HCEC 1CT (cell line): ENCODE data around the gene MYRF.

Experiments
- DNase-seq: peaks from one replicate; pipeline ENCODE4 v3.0.0-alpha.2; 2017

Gene MYRF

GRCh38 chr11:61799665-61800284 lies 47.3 kb downstream of the MYRF start:
- DNase-seq: no peak

DNA sequence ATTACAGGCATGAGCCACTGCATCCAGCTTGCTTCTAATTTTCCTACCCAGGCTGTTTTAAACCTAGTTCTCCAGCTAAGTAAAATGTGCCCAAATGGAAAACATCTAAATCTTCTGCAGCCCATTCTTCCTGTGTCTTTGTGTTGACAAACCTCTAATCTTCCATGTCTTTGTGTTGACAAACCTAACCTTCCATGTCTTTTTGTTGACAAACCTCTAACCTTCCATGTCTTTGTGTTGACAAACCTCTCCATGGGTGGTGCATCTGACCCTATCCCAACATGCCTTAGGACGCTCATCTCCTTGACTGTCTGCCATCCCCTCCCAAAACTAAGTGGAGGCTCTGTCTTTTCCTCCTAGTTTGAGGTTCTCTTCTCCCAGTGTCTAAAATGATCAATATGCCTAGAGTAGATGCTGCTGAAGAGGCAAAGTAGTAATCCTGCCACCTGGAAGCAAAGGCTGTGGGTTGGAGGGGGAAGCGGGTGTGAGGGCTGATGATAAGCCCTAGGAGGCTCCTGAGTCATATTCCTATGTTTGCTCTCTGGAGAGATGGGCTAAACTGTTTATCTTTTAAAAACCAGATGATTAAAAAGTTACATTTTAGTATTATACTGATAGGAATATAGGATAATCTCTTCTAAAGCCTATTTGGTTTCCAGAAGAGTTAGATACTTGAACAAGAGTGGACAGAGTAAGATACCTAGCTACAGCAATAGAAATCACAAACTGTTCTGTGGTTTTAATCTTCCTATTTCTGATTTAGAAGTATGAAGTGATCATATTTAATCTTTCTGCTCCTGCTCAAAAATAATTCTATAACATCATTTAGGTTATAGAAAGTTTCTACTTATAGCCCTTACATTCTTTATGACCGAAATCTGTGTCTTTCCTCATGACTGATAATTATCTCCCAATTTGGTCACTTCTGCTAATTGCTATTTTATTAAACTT lies 48.2 kb downstream of the MYRF start:
- DNase-seq: peak; percentile 18

DNA sequence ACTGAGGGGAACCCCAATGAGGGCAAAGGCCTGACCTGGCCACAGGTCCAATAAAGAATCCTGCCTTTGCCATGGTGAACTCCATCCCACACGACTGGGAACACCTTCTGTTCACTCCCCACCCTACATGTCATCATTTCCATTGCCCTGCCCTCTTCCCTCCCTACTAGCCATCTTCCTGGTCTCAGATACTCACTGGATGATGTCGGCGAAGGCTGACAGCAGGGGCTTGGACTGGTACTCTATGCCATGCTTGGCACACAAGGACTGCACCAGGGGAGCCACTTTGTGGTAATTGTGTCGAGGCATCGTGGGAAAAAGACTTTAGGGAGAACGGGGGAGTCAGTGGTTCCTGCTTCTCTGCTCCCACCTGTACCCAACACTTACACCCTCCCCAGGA lies 50.2 kb downstream of the MYRF start:
- no peak for DNase-seq

DNA sequence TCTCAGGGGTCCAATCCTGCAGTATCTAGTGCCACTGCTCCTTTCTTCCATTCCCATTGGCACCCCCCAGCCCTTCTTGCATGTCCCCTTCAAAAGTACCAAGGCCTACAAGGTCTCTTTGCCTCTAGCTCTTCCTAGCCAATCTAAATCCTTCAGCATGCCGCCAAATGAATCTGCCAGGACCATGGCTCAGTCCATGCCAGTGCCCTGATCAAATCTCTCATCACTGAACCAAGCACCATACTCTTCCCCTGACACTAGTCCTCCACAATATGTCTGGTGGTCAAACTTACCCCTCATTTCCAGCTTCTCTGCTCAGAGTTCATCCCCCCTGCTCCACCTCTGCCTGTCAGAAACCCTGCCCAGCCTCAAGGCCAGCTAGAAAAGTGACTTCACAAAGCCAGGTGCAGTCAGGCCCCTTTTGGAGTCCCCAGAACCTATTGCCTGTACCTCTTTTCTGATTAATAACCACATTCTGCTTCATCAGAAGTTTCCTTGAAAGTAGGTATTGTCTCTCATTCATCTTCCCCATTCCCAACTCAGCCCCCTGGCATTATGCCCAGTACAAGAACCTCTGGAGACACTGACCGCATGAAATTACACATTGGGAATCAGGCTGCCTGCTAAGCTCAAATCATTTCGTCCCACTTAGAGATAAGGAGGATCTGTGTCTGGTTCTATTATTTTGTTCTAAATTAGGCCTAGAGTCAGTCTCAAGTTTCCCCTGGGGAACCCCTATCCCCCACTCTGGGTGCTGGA lies 51.6 kb downstream of the MYRF start:
- DNase-seq: no peak

GRCh38 chr11:61805146-61805545 lies 52.7 kb downstream of the MYRF start:
- no peak for DNase-seq

DNA sequence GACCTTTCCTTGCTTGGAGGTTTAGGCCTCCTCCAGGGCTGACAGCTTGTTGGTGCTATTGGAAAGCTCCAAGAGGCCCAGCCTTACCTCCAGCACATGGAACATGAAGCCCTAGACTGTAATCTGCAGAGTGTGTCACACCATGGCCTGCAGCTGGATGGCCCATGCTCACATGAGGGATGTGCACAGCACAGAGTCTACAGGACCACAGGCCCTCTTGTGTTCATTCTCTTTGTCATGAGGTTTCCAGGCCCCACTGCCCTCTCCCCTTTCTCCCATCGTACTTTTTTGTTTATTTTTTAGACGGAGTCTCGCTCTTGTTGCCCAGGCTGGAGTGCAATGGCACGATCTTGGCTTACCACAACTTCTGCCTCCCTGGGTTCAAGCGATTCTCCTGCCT lies 54.3 kb downstream of the MYRF start:
- no peak for DNase-seq

- DNase-seq: no peak
Measured at GRCh38 chr11:61810671-61811175, 58.3 kb downstream of the MYRF start.

- DNase-seq: no peak
Measured at GRCh38 chr11:61811831-61812230, 59.4 kb downstream of the MYRF start.

- no peak for DNase-seq
Measured at GRCh38 chr11:61812736-61813411, 60.4 kb downstream of the MYRF start.

DNA sequence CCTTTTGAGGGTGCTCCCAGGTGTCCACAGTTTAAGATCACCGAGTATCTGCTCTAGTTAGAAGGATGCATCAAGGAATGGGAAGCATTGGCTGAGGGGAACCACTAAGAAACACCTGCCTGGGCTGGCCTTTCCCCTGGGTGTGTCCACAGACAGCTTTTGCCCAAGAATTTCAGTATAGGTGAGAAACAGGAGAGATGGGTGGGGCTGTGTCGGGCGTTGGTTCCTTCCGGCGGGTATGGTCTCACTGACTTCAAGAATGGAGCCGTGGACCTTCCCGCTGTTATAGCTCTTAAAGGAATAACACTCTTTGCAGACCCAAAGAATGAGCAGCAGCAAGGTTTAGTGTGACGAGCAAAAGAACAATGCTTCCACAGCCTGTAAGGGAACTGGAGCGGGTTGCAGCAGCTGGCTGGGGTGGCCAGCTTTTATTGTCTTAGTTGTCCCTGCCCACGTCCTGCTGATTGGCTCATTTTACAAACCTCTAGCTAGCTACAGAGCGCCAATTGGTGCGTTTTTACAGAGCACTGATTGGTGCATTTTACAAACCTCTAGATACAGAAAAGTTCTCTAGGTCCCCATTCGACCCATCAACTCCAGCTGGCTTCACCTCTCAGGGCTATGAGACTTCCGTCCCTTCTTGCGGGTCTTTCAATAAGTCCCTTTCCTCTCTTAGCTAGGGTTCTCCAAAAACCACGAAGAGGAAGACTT lies 62.0 kb downstream of the MYRF start:
- DNase-seq: no peak

DNA sequence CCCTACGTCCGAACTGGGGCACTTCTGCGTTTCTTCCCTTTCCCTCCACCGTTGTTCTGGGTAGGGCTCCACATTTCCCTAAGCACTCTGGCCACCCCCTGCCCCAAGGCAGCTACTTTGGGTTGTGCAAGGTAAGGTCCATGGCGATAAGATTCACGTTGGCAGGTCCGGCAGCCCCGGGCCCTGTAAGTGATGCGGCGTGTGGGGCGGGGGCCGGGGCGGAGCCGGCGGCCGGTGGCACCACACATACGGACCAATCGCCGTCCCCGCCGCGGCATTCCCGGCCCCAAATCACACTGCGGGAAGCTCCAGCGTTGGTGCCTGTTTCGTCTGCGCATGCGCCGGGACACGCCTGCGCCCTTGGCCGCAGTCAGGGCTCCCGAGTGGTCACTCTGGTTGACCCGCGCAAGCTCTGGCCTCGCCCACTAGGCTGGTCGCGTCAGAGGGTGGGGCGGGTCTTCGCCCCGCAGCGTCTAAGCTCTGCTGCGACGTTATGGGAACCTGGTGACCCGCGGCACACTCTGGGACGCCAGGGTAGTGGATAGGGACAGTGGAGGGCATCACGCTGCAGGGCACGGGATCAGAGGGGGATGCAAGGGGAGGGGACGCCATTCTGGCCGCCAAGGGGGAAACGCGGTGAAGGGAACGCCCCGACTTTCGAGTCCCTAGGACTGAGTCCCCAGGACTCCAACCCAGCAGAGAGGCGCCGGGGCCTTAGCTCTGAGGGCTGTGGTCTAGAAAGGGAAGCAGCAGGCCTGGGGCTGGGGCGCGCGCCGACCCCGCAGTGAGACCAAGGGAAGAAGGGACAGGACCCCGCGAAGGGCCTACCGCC lies 62.7 kb downstream of the MYRF start:
- DNase-seq: peak; percentile 98

DNA sequence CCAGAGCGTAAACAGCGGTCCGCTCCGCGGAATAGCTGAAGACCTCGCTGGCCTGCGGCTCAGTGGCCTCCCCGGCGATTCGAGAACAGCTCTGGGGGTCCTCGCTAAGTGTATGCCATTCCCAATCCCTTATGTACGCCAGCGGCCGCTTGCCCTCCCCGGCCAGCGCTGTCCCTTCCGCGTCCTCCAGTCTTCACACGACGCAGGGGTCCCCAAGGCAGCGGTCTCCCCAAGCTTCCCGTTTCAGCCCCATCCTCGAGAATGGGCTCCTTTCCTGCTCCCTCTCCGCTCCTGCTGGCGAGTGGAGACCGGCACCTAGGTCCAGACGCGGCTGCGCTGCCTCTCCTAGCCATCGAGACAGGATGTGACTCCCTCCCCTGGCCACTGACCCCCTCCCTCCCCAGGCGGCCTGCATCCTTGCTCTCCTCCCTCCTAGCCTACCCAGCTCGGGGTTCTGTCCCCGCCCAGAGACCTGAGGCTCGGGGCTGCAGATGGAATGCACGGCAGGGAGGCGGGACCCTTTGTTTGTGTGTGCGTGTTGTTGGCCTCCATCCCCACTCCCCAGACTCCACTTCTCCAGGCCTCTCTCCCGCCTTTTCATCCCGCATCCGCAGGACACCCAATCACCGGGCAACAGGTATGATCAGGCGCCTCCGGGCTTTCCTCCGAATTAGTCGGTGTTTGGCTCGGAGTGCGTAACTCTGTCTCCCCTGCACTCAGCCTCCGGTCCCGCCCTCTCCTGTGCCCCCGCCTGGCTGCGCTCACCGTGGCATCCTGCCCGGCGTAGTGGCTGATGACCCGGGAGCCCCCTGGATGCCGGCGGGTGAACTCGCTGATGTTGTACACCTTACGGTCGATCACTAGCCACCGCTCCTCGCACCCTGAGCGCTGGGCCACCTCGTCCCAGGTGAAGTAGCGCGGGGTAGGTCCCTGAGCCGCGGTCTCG lies 63.6 kb downstream of the MYRF start:
- peak; percentile 71 for DNase-seq

GRCh38 chr11:61816736-61817455 lies 64.5 kb downstream of the MYRF start, which contains the start of gene FADS1:
FADS1 (minus strand) TSS chr11:61817003; CDS start chr11:61816929, 74 bp downstream.
- peak; percentile 97 for DNase-seq

GRCh38 chr11:61817471-61818202 lies 65.2 kb downstream of the MYRF start:
- no peak for DNase-seq

- DNase-seq: peak; percentile 85
Measured at GRCh38 chr11:61820174-61820573, 67.7 kb downstream of the MYRF start.

- peak; percentile 10 for DNase-seq
Measured at GRCh38 chr11:61826930-61827570, 74.6 kb downstream of the MYRF start.

GRCh38 chr11:61827571-61828378 lies 75.3 kb downstream of the MYRF start, which contains the start of gene FADS2:
FADS2 (plus strand) TSS chr11:61828300; CDS start chr11:61828391, 91 bp downstream.
- DNase-seq: peak; percentile 98
